Measurements from ENCODE around the gene RASSF4.

The RASSF4 gene

DNA sequence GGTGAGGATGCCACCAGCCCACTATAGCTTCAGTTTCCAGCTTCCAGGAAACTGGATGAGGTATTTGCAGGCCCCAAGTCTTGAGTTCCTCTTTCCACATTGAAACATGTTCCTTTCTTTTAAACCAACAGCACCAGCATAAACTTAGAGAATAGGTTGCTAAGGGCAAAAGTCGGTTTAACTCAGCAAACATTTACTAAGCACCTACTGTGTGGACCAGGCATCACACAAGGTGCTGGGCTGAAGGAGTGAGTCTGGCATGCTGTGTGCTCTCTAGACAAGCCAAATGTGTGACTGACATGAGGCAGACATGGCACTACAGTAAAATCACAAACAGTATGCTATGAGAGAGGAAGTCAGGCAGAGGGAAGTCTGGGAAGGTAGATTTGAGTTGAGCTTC is 11.0 kb upstream of the RASSF4 start:
- no peak for DNase-seq

DNA sequence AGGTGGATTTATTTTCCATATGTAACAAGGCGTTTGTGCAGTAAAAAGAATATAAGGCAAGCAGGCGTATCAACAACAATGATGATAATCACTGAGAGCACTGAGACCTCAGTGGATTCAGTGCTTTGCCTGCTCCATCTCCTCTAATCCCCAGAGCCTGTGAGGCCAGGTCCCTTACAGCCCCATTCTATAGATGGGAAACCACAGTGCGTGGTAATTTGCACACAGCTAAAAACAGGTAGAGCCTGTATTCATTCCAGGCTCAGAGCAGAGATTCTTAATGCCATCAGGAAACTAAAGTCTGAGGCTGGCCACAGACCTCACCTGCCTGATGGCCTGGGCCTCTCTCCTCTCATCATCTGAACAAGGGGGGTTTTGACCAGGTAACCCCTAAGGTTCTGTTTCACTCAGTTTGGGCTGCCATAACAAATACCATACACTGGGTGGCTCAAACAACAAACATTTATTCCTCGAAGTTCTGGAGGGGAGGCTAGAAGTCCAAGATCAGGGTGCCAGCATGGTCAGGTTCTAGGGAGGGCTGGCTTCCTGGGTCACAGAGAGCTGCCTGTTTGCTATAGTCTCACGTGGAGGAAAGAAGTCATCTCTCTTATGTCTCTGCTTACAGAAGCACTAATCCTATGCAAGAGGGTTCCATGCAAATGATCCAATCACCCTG is 10.3 kb upstream of the RASSF4 start:
- no peak for DNase-seq

DNA sequence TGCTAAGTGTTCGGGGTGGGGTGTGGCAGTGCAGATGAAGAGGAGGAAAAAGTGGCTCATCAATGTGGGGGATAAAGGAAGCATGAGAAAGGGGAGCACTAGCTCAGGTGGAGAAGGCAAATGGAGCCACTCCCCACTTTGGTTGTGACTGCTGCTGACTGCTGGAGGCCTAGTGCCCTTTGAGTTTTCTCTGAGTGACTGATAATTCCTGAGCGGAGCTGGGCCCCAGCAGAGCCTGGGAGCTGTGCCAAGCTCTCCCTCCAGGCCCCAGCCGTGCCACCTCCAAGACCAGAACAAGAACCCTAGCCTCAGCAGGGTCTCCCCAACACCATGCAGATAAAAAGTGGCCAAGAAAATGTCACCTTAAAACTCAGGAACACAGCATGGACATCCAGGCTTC is 9.7 kb upstream of the RASSF4 start:
- DNase-seq, result no peak

DNA sequence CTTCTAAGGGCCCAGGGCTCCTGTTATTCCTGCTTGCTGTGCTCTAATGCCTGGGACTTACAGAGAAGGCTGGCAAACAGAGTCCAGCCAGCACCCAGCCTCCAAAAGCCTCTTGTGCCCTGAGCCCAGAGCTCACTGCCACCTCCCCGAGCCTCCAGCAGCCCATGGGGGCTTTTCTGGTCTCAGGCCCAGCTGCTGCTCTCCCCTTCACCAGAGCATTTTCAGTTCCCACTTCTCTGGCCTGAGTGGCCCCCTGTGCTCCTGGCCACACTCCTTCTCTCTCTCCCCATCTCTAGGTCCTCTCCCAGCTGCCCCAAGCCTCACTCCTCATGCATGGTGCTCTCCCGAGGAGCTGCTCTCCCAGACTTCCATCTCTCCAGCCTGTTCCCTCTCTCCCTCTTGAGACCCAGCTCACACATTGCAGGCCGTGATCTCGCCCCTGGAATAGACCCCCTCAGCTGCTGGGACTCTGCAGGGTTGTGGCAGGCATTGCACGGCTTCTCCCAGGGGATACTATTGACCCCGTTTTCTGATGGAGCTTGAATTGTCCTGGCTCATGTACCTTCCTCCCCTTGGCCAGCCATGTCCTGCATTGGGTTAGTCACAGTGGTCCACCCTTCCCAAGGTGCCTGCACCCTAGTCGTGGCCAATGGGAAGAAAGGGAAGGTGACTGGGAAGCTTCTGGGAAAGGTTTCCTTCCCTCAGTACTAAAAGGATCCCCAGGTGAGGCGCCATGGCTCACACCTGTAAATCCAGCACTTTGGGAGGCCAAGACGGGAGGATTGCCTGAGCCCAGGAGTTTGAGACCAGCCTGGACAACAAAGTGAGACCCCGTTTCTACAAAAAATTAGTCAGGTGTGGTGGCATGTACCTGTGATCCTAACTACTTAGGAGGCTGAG is 9.0 kb upstream of the RASSF4 start:
- no peak for DNase-seq

DNA sequence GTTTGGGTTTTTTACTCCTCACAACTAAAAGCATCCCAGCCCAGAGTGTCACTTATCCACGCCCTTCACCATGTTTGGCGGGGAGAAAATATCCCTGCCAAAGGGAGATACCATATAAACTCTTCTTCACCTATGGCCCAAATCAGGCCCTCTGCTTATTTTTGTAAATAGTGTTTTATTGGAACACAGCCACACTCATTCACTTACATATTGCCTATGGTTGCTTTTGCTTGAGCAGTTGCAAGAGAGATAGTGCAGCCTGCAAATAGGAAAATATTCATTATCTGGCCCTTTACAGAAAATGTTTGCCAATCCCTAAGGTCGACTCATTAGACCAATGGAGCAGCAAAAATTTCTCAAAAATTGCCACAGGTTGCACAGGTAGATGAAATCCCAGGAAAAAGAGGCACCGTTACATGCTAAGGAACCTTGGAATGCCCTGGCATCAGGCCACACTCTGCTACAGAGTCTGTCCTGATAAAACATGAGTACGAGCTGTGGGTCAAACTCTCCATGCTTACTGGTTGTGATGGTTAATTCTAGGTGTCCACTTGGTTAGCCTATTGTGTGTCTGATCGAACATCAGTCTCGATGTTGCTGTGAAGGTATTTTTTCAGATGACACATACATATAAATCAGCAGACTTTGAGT is 7.9 kb upstream of the RASSF4 start:
- no peak for DNase-seq

DNA sequence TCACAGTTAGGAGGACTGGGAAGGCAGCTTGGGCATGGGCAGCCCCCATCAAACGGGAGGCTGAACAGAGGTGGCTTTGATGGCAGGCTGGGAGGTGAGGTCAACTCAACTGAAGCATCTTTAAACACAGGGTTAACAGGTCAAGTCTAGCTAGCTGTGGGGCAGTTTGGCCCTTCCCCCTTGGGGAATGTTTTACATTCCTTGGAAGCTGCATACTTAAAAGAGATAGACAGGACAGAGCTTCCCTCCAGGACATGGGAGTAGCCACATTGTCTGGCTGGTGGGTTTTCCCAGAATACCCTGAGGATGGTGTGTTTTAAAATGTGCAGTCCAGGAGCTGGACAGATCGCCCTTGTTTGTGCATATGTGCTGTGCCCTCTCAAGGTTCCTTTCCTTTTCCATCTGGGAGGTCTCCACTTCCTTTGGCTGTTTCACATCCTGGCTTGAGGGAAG is 6.8 kb upstream of the RASSF4 start:
- DNase-seq, result no peak

DNA sequence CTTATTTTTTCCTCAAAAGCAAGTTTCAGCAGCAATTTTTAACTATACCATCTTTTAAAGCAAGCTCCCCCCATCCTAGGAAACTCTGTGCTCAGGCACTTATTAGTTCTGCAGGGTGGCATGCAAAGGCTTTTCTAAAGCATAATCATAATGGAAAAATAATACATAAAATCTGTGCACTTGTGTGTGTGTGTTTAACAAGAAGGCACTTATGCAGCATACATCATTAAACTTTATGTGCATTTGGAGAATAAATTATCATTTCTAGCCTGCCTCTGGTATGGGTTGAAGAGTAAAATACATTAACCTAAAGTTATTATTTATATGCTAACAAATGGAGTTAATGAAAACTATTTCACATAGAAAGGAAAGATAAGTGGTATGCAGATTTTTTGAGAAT is 5.6 kb upstream of the RASSF4 start:
- no peak for DNase-seq

DNA sequence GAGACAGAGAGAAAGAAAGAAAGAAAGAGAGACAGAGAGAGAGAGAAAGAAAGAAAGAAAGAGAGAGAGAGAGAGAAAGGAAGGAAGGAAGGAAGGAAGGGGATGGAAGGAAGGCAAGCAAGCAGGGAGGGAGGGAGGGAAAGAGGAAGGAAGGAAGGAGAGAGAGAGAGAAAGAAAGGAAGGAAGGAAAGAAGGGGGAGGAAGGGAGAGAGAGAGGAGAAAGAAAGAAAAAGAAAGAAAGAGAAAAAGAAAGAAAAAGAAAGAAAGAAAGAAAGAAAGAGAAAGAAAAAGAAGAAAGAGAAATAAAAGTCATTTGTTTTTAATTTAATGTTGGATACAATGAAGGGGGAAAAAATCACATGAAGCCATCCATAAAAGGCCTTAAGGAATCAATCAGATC is 4.6 kb upstream of the RASSF4 start:
- no peak for DNase-seq

DNA sequence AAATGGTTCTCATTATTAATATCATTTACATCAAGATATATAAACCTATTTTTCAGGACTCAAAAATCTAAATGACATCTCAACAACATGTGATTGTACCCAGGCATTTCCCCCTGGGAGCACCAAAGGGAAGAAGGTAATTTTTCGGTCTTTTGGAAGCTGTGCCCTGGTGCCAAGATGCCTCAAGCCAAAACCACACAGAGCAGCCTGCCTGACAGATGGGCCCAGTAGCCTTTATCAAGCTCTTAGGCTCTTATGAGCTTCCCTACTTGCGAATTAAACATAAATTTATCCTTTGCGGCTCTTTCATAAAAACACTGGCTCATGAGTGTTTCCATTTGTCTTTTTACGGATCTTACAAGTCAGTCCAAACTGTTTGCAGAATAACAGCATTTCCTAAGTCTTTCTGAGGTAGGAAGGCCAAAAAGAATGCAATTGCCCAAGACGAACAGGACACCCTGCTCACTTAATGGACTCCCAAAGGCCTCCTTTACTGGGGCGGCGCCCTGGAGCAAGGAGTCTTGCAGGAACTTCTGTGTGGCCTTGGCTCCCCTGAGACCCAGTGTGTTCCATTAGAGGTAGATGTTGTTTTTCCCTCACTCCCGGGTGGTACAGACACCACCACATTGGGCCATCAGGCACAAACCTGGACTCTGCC is 4.1 kb upstream of the RASSF4 start:
- DNase-seq, result no peak

DNA sequence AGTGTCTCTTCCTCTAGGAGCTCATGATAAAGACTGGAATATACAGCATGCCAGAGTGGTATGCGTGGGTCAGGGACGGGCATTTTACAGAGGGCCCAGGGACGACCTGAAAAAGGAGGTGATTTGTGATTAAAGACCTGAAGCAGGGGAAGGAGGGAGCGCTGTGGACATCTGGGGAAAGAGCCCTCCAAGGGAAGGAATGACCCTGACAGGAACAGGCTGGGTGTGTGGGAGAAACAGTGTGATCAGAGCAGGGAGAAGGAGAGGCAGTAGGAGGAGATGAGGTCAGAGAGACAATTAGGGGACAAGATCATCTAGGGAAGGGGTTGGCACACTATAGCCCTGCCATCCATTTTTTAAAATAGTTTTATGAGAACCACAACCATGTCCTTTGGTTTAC is 3.4 kb upstream of the RASSF4 start:
- no peak for DNase-seq

DNA sequence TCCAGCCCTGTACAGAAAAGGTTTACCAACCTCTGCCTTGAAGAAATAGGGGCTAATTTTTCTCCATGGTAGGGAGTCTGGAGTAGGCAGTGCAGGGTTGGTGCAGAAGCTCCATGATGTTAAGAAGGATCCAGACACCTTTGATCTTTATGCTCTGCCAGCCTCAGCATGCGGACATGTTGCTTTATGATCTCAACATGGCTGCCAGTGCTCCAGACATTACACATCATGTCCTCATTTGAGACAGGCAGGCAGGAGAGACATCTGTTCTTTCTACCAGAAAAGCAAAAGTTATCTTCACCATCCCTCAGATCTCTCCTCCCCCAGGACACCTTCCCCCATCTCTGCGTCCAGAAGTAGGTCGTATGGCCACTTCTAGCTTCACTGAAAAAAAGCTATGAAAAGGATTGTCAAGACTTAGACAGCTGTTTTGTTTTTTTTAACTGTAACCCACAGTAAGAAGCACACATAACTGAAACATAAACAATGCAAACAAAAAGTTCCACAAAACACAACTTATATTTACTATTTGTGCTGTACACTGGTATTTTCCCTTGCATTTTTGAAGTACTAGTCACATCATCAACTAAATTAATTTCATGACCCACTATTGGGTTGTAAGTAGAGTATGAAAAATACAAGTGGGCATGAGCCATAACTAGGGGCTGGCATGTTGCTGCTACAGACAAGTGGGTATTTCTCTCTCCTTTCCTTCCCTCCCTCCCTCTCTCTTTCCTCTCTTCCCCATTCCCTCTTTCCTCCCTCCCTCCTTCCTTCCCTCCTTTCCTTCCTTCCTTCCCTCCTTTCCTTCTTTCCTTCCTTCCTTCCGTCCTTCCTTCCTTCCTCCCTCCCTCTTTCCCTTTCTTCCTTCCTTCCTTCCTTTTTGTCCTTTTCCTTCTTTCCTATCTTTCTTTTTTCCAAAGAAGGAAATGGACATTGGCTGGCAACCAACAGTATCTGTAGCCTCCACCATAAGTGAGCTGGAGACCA is 2.6 kb upstream of the RASSF4 start:
- DNase-seq, result no peak

DNA sequence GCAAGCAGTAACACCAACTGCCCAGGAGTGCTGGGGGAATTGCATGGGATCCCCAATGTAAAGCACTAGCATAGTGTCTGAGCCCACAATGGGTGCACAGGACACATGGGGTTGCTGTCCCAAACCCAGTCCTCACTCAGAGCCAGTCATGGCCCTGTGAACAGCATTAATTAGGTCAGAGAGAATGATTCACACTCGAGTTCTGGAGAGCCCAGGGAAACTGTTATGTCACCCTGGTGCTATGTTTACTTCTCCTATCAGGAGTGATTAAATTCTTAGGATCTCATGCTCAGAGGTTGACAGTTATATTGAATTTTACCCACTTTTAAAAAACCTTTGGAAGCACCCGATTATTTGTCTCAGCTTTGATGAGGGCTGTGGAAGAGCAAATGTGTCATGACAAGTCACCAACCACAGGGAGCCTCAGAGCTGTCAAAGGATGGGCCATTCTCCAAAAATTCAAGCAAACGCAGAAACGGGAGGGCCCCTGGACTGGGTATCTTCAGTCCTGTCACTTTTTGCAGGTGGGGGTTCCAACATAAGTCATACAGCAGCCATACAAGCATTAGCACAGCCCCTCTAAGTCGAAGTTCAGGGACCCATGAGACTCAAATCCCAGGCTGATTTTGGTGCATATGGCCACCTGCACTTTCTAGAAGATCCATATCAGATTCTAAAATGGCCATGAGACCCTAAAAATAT is 1.3 kb upstream of the RASSF4 start:
- no peak for DNase-seq

DNA sequence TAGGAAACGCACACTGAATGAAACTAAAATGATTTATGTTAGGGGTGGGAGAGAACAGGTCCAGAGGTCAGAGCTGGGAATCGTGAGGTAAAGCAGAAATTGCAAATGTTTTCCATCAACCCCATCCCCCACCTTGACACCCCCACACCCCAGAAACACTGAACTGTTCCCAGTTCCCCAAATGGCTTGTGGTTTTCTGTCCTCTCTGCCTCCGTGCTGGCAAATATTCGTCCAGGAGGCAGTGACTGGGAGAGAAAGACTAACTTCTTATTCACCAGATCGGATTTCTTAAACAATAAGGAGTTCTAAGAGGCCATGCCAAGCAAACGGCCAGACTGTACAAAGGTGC is 730 bp upstream of the RASSF4 start:
- DNase-seq, result no peak

DNA sequence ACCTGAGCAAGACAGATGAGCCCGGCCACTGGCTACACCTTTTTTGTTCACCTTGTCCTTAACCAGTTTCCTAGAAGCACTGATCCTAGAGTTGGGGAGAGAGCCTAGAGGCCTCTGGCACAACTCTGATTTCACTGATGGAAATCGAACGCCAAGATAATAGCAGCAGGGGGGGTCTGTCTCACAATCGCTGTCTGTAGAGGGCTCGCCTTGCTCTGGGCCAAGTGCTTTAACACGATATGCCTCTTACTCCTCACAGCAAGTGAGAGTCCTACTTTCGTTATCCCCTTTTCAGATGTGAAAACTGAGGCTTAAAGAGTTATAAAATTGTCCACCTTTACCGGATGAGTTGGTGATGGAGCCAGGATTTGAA is 472 bp downstream of the RASSF4 start:
- DNase-seq, result no peak

DNA sequence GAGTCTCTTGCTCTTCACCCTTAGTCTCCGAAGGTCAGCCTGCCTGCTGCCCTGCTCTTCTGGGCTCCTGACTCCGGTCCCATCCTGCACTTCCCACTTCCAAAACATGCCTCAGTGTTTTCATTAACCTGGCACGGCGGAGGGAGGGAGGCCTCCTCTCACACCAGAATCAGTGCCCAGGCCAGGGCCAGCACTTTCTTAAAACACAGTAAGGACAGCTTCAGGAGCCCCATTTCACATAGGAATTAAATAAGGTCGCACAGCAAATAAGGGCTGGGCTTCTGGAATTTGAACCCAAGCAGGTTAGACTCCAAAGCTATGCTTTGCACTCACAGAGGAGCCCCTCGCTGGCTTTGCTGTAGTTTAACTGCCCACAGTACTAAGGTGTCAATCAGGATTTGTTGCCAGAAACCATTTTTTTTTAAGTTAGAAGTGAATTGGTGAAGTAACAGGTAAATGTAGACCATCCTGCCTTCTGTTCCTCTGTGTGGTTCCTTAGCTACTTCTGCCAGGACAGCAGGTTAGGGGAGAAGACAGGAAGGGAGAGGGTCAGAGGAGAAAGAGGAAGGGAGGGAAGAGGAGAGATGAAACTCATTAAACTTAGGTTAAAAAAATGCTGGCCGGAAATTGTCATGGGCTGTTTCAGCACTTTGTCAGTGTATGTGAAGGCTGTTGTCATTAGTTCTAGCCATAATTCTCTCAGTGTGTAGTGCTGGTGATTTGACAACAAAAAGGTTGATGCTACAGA is 1.1 kb downstream of the RASSF4 start:
- no peak for DNase-seq

DNA sequence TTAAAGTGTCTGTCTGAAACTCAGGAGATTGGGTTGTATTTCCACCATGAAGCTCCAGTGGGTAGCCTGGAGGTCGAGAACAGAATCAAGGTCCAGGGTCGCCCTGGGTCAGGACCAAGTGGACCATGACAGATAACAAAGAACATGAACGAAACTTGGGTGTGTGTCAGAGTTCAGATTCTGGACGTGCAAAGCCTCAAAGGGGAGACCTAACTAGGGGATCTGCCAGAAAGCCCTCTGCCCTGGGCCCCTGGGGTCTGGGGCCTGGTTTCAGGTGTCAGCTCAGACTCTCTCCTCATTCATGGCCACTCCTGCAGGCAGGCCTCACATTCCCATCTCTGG is 1.6 kb downstream of the RASSF4 start:
- no peak for DNase-seq

DNA sequence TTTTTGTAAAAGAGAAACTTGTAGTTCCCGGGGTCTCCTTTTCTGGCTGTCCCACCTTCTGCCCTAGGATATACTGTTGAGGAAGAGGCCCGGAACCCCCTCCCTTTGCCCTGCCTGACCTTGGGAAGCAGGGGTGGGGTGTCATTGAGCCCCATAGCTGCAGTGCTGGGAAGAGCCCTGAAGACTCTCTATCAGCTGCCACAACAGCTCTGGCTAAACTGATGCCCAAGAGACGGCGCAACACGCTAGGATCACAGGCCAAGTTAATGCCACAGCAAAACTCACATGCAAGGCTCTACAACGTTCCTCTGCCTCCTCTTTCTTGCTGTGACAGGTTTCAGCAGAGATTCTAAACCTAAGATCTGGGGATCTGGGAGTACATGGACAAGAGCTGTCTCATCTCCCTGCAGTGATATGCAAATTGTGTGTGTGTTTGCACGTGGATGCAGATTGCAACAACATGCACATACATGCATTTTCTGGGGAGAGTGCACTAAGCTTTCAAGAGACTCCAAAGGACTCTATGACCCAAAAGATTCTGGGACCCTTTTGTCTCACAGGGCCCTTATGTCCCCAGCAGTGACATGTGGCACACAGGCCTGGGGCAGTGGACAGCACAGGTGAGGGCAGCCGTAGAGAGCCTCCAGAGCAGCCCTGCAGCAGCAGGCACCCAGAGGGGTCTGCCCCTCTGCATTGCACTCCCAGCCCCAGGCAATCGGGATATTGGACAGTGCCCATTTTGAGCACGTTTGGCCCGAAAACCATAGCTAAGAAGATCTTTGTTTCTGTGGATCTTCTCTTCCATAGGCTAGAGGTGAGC is 2.5 kb downstream of the RASSF4 start:
- no peak for DNase-seq

DNA sequence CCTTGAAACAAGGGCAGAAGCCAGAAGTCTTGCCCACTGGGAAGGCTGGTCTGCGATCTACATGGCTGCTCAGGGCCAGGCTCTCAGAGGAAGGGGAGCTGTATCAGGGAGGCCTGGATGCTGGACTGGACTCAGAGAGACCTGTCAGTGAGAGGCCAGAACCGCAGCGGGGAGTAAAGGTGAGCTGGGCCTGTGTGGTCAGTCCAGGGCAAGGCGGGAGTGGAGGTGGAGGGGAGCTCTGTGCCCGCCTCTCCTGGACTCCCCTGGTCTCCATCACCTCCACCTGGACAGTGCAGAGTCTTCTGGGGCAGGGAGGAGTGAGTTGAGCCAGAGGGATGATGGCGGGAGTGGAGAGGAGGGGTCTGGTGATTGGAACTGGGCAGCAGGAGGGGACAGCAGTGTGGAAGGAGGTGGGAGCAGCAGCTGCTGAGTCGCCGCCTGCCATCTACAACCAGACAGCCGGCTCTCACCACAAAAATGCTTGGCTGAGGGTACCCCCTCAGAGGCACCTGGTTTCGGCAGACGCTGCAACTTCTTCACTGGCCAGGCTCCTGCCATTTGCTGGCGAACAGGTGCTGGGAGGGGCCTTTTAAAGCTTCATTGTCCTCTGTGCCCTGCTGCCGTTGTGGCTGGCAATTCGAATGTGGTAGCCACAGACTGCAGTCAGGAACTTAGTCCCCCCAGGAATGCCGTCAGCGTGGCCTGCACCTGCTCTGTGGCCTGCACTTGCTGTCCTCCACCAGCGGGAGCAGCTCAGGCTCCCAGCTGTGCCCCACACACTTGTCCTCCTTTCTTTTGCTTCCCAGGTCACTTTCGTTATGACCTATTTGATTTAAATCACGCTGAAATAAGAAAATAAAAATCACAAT is 3.5 kb downstream of the RASSF4 start:
- DNase-seq, result no peak
